HL-60 (cell line): ENCODE results near the gene SEPTIN5.

ENCODE experiments used
- GABPA ChIP-seq: IDR thresholded peaks from 2 replicates; pipeline ENCODE4 v1.6.1; 2012; ENCODE audit warnings: low read depth
- POLR2AphosphoS5 ChIP-seq: IDR thresholded peaks from 2 replicates; pipeline ENCODE4 v1.6.1; 2012; ENCODE audit warnings: low read depth
- REST ChIP-seq: IDR thresholded peaks from 2 replicates; pipeline ENCODE4 v1.6.1; 2012; ENCODE audit warnings: low read depth; ENCODE audit not compliant: insufficient replicate concordance
- TF ChIP-seq, protein P1 (sequence below): IDR thresholded peaks from one replicate; pipeline ENCODE4 v1.5.1; 2011; ENCODE audit warnings: low read length, control low read depth, inconsistent platforms; ENCODE audit not compliant: insufficient read depth

DNA sequence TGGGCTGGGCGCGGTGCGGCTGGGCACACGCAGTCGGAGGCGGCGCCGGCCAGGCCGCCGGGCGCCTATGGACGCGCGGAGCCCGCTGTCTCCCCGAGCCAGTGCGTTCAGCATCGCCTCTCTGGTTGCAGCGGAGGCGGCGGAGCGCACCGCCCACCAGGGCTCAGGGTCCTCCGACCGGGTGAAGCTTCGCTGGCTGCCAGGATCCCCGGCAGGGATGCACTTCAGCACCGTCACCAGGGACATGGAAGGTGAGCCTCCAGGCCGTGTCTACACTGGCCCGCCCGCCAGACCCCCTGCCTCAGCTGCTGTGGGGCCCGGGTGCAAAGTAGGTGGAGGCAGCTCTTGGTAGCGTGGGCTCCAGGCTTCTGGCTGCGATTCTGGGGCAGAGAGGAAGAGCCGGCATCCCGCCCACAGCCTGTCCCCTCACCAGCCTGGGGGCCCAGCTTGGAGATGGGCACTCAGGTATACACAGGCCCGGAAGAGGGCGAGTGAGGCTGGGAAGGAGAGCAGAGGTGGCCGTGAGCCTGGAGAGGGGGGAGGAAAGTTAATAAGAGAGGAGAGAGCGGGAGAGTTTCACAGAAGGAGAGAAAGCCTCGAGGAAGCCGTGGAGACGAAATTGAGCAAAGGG is 45.2 kb downstream of the SEPTIN5 start:
- TF ChIP-seq, protein P1, sequence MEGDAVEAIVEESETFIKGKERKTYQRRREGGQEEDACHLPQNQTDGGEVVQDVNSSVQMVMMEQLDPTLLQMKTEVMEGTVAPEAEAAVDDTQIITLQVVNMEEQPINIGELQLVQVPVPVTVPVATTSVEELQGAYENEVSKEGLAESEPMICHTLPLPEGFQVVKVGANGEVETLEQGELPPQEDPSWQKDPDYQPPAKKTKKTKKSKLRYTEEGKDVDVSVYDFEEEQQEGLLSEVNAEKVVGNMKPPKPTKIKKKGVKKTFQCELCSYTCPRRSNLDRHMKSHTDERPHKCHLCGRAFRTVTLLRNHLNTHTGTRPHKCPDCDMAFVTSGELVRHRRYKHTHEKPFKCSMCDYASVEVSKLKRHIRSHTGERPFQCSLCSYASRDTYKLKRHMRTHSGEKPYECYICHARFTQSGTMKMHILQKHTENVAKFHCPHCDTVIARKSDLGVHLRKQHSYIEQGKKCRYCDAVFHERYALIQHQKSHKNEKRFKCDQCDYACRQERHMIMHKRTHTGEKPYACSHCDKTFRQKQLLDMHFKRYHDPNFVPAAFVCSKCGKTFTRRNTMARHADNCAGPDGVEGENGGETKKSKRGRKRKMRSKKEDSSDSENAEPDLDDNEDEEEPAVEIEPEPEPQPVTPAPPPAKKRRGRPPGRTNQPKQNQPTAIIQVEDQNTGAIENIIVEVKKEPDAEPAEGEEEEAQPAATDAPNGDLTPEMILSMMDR: no peak
- TF ChIP-seq POLR2AphosphoS5 (no peak), REST (no peak), GABPA (no peak)
